ENCODE measurements around the gene PHACTR1. TPM values are rescaled to one million over a fixed set of nuclear protein-coding genes. Genes with fewer than 3 reads are reported as not detected.

Gene PHACTR1
- total and polyA plus RNA-seq, 3 donors from 2014 or later, result 5.1 to 7.6 (median 6.5) TPM

- H3K27ac ChIP-seq, result no peak overlapping the region
- H3K27me3 ChIP-seq, result no peaks in the 10 kb centered on the region
- H3K4me1 ChIP-seq, result no peaks in the 10 kb centered on the region
- H3K4me3 ChIP-seq, result no peak overlapping the region
- no peaks in the 10 kb centered on the region for H3K9me3 ChIP-seq
- intact Hi-C loops (cut with DNase I; ENCODE audit: low total_unique reads), result no loop called here
- no peak for DNase-seq
- TF ChIP-seq CTCF (IDR thresholded peaks at IDR 0.05), result no peak
- TF ChIP-seq POLR2A (IDR thresholded peaks at IDR 0.05), result no peak
- WGBS, 2 donors, result 72 to 84% methylated on average over 4 of the region's 4 CpGs
- no peaks in the 10 kb centered on the region for H3K36me3 ChIP-seq (ENCODE audit: low read depth, missing control alignments)
Measured at GRCh38 chr6:12802440-12802839, 85.9 kb downstream of the PHACTR1 start.

- no peaks in the 10 kb centered on the region for H3K27me3 ChIP-seq
- WGBS, 2 donors, result 49 to 70% methylated on average over 3 of the region's 3 CpGs
- H3K4me1 ChIP-seq, result no peaks in the 10 kb centered on the region
- DNase-seq, result no peak
- H3K9me3 ChIP-seq, result no peaks in the 10 kb centered on the region
- no peak overlapping the region for H3K4me3 ChIP-seq
- intact Hi-C loops (cut with DNase I; ENCODE audit: low total_unique reads), result no loop called here
- no peaks in the 10 kb centered on the region for H3K36me3 ChIP-seq (ENCODE audit: low read depth, missing control alignments)
- TF ChIP-seq POLR2A (IDR thresholded peaks at IDR 0.05), result no peak
- TF ChIP-seq CTCF (IDR thresholded peaks at IDR 0.05), result no peak
- no peak overlapping the region for H3K27ac ChIP-seq
Measured at GRCh38 chr6:12803486-12803885, 86.9 kb downstream of the PHACTR1 start.

- Histone ChIP-seq H3K27me3 (no peaks in the 10 kb centered on the region), H3K9me3 (no peaks in the 10 kb centered on the region), H3K27ac (no peak overlapping the region), H3K36me3 (ENCODE audit: low read depth, missing control alignments) (no peaks in the 10 kb centered on the region), H3K4me3 (no peak overlapping the region), H3K4me1 (no peaks in the 10 kb centered on the region)
- intact Hi-C loops (cut with DNase I; ENCODE audit: low total_unique reads), result no loop called here
- WGBS, 2 donors, result 64 to 70% methylated on average over 7 of the region's 7 CpGs
- TF ChIP-seq CTCF (IDR thresholded peaks at IDR 0.05), result no peak
- no peak for TF ChIP-seq POLR2A (IDR thresholded peaks at IDR 0.05)
- DNase-seq, result no peak
Measured at GRCh38 chr6:12804952-12805645, 88.5 kb downstream of the PHACTR1 start.

GRCh38 chr6:12806136-12806535 lies 89.6 kb downstream of the PHACTR1 start:
- 77 to 81% methylated on average over 4 of the region's 4 CpGs for WGBS, 2 donors
- Histone ChIP-seq H3K4me3 (no peak overlapping the region), H3K9me3 (no peaks in the 10 kb centered on the region), H3K27me3 (no peaks in the 10 kb centered on the region), H3K27ac (no peak overlapping the region), H3K4me1 (no peaks in the 10 kb centered on the region), H3K36me3 (ENCODE audit: low read depth, missing control alignments) (no peaks in the 10 kb centered on the region)
- TF ChIP-seq POLR2A (IDR thresholded peaks at IDR 0.05), result no peak
- TF ChIP-seq CTCF (IDR thresholded peaks at IDR 0.05), result no peak
- DNase-seq, result no peak
- intact Hi-C loops (cut with DNase I; ENCODE audit: low total_unique reads), result no loop called here

- Histone ChIP-seq H3K9me3 (no peaks in the 10 kb centered on the region), H3K27ac (no peak overlapping the region), H3K36me3 (ENCODE audit: low read depth, missing control alignments) (no peaks in the 10 kb centered on the region), H3K4me1 (no peaks in the 10 kb centered on the region), H3K4me3 (no peak overlapping the region), H3K27me3 (no peaks in the 10 kb centered on the region)
- no peak for DNase-seq
- WGBS, 2 donors, result 72 to 75% methylated on average over 1 of the region's 1 CpG
- TF ChIP-seq CTCF (IDR thresholded peaks at IDR 0.05) (no peak), POLR2A (IDR thresholded peaks at IDR 0.05) (no peak)
- intact Hi-C loops (cut with DNase I; ENCODE audit: low total_unique reads), result no loop called here
Measured at GRCh38 chr6:12806796-12807195, 90.2 kb downstream of the PHACTR1 start.

Measured in testis (tissue), 3 donors.